ENCODE data around the gene ZNF140. TPM values are rescaled to one million over a fixed set of nuclear protein-coding genes. Genes with fewer than 3 reads are reported as not detected.

The ZNF140 gene
- total RNA-seq, 1 donor from 2014 or later, result 17.2 TPM

DNA sequence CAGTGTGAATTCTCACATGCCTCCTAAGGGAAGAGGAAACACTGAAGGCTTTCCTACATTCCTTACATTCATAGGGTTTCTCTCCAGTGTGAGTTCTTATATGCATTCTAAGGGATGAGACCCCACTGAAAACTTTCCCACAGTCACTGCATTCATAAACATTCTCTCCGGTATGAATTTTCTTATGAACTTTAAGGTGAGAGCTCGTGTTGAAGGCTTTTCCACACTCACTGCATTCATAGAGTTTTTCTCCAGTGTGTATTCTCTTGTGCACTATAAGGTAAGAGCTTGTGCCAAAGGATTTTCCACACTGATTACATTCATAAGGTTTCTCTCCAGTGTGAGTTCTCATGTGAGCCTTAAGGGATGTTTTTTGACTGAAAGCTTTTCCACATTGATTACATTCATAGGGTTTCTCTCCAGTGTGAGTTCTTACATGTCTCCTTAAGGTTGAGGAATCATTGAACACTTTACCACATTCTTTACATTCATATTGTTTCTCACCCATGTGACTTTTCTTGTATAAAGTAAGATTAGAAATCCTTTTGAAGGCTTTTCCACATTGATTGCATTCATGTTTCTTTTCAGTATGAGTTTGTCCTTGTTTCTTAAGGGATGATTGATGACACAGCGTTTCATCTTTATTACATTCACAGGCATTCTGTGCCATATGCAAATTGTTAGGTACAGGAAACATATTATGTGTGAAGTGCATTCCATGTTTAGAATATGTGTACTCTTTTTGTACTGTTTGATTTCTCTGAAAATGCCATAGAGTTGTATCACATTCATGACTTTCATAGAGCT lies 39.9 kb downstream of the ZNF140 start:
- no peak overlapping the region for H2AFZ ChIP-seq (ENCODE audit: low read depth, low read length)
- Mint-ChIP-seq H3K4me3 (ENCODE audit: unreplicated experiment) (no peak overlapping the region), H3K36me3 (ENCODE audit: low read depth, unreplicated experiment) (peaks cover 73% of the 10 kb centered on the region), H3K27me3 (ENCODE audit: low read depth, unreplicated experiment) (no peaks in the 10 kb centered on the region), H3K9me3 (ENCODE audit: unreplicated experiment) (peaks cover 81% of the 10 kb centered on the region), H3K4me1 (ENCODE audit: low read depth, unreplicated experiment) (no peaks in the 10 kb centered on the region), H3K27ac (ENCODE audit: unreplicated experiment) (no peak overlapping the region)
- peaks cover 66% of the 10 kb centered on the region for H3K9me3 ChIP-seq (ENCODE audit: insufficient read depth, low read depth, low read length)
- no peak overlapping the region for H3K4me2 ChIP-seq (ENCODE audit: low read length)
- H3K27ac ChIP-seq (ENCODE audit: low read depth, low read length), result no peak overlapping the region
- FAIRE-seq (peak; percentile 23), DNase-seq (ENCODE audit: low read depth) (no peak)
- H3K4me1 ChIP-seq (ENCODE audit: insufficient read depth, low read length), result no peaks in the 10 kb centered on the region
- H3K79me2 ChIP-seq (ENCODE audit: insufficient read depth, low read length), result peaks cover 3% of the 10 kb centered on the region
- no peak overlapping the region for H3K4me3 ChIP-seq (ENCODE audit: insufficient read depth, low read depth, low read length)
- H3K36me3 ChIP-seq (ENCODE audit: insufficient read depth, low read length), result peaks cover 12% of the 10 kb centered on the region
- H3K9ac ChIP-seq (ENCODE audit: low read length), result no peak overlapping the region
- TF ChIP-seq, protein P1, sequence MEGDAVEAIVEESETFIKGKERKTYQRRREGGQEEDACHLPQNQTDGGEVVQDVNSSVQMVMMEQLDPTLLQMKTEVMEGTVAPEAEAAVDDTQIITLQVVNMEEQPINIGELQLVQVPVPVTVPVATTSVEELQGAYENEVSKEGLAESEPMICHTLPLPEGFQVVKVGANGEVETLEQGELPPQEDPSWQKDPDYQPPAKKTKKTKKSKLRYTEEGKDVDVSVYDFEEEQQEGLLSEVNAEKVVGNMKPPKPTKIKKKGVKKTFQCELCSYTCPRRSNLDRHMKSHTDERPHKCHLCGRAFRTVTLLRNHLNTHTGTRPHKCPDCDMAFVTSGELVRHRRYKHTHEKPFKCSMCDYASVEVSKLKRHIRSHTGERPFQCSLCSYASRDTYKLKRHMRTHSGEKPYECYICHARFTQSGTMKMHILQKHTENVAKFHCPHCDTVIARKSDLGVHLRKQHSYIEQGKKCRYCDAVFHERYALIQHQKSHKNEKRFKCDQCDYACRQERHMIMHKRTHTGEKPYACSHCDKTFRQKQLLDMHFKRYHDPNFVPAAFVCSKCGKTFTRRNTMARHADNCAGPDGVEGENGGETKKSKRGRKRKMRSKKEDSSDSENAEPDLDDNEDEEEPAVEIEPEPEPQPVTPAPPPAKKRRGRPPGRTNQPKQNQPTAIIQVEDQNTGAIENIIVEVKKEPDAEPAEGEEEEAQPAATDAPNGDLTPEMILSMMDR (IDR thresholded peaks at IDR 0.05; ENCODE audit: insufficient read depth, low read depth, low read length), result no peak
- TF ChIP-seq EZH2 (IDR thresholded peaks at IDR 0.05; ENCODE audit: insufficient read depth, low read length), result no peak
- no peaks in the 10 kb centered on the region for H3K27me3 ChIP-seq (ENCODE audit: insufficient read depth, low read length)
- H4K20me1 ChIP-seq (ENCODE audit: insufficient read depth, low read length), result no peaks in the 10 kb centered on the region

DNA sequence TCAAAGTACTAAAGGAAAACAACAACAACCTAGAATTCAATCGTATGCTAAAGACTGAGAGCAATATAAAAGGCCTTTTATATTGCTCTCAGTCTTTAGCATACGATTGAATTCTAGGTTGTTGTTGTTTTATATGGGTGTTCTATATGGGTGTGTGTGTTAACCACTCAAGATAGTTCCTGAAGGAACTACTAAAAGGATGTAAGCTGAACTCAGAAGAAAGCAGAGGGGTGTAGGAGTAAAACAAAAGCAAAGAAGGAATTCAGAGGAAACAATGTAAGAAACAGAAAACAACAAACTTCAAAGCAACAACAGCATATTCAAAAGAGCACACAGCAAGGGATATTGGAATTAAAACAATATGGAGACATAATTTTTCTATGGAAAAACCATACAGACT lies 44.0 kb downstream of the ZNF140 start:
- Histone ChIP-seq H3K4me3 (ENCODE audit: insufficient read depth, low read depth, low read length) (no peak overlapping the region), H3K4me2 (ENCODE audit: low read length) (no peak overlapping the region), H3K27ac (ENCODE audit: low read depth, low read length) (no peak overlapping the region), H3K9ac (ENCODE audit: low read length) (no peak overlapping the region), H3K36me3 (ENCODE audit: insufficient read depth, low read length) (peaks cover 12% of the 10 kb centered on the region), H3K9me3 (ENCODE audit: insufficient read depth, low read depth, low read length) (peaks cover 51% of the 10 kb centered on the region), H4K20me1 (ENCODE audit: insufficient read depth, low read length) (no peaks in the 10 kb centered on the region), H3K79me2 (ENCODE audit: insufficient read depth, low read length) (peaks cover 7% of the 10 kb centered on the region), H3K27me3 (ENCODE audit: insufficient read depth, low read length) (no peaks in the 10 kb centered on the region), H2AFZ (ENCODE audit: low read depth, low read length) (no peak overlapping the region), H3K4me1 (ENCODE audit: insufficient read depth, low read length) (no peaks in the 10 kb centered on the region)
- DNase-seq (ENCODE audit: low read depth) (no peak), FAIRE-seq (no peak)
- no peaks in the 10 kb centered on the region for H3K27me3 Mint-ChIP-seq (ENCODE audit: low read depth, unreplicated experiment)
- no peaks in the 10 kb centered on the region for H3K4me1 Mint-ChIP-seq (ENCODE audit: low read depth, unreplicated experiment)
- peaks cover 76% of the 10 kb centered on the region for H3K9me3 Mint-ChIP-seq (ENCODE audit: unreplicated experiment)
- TF ChIP-seq, protein P1 (IDR thresholded peaks at IDR 0.05; ENCODE audit: insufficient read depth, low read depth, low read length), result no peak
- TF ChIP-seq EZH2 (IDR thresholded peaks at IDR 0.05; ENCODE audit: insufficient read depth, low read length), result no peak
- peaks cover 65% of the 10 kb centered on the region for H3K36me3 Mint-ChIP-seq (ENCODE audit: low read depth, unreplicated experiment)
- no peak overlapping the region for H3K27ac Mint-ChIP-seq (ENCODE audit: unreplicated experiment)
- H3K4me3 Mint-ChIP-seq (ENCODE audit: unreplicated experiment), result no peak overlapping the region
